ENCODE data around the gene SNORC. TPM values are rescaled to one million over a fixed set of nuclear protein-coding genes. Genes with fewer than 3 reads are reported as not detected.

The SNORC gene
- total RNA-seq, 1 donor from 2014 or later: 3.1 TPM

DNA sequence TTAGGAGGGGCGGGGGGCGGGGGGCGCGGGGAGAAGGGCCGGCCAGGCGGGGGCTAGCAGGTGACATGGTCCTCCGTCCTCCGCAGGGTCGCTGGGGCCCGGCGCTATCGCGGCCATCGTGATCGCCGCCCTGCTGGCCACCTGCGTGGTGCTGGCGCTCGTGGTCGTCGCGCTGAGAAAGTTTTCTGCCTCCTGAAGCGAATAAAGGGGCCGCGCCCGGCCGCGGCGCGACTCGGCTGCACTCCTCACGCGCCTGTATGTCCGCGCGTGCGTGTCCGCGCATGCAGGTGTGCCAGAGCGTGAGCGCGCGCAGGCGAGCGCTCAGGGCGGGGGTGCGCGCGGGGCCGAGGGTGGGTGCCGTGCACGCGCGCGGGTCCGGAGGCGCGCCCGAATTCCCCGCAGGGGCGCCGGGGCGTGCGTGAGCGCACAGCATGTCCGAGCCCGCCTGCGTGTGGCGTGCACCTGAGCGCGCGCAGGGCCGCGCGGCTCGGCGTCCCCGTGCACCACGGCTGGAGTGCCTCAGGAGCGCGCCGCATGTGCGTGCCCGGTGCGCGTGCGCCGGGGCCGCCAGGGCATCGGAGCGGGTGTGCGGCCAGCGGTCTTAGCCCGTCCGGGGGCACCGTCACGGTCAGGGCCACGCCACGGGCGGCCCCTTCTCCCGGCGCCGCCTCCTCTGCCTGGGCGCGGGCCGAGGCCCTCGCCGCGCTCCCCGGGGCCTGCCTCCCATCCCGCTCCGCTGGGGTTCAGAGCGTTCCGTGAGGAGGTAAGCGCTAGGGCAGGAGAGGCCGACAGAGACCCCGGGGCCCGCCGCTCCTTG is 6.3 kb downstream of the SNORC start:
- Mint-ChIP-seq H3K4me3 (ENCODE audit: unreplicated experiment) (no peak overlapping the region), H3K27me3 (ENCODE audit: low read depth, unreplicated experiment) (peaks cover 15% of the 10 kb centered on the region), H3K36me3 (ENCODE audit: low read depth, unreplicated experiment) (peaks cover 6% of the 10 kb centered on the region), H3K9me3 (ENCODE audit: unreplicated experiment) (no peaks in the 10 kb centered on the region), H3K4me1 (ENCODE audit: low read depth, unreplicated experiment) (no peaks in the 10 kb centered on the region), H3K27ac (ENCODE audit: unreplicated experiment) (no peak overlapping the region)
- peak overlapping the region; percentile 26 for H2AFZ ChIP-seq (ENCODE audit: low read depth, low read length)
- no peak for DNase-seq (ENCODE audit: low read depth)
- FAIRE-seq: no peak
- H4K20me1 ChIP-seq (ENCODE audit: insufficient read depth, low read length): no peaks in the 10 kb centered on the region
- no peak overlapping the region for H3K27ac ChIP-seq (ENCODE audit: low read depth, low read length)
- no peaks in the 10 kb centered on the region for H3K79me2 ChIP-seq (ENCODE audit: insufficient read depth, low read length)
- H3K4me2 ChIP-seq (ENCODE audit: low read length): peak overlapping the region; percentile 85
- H3K4me1 ChIP-seq (ENCODE audit: insufficient read depth, low read length): no peaks in the 10 kb centered on the region
- H3K4me3 ChIP-seq (ENCODE audit: insufficient read depth, low read depth, low read length): peak overlapping the region; percentile 57
- TF ChIP-seq, protein P1, sequence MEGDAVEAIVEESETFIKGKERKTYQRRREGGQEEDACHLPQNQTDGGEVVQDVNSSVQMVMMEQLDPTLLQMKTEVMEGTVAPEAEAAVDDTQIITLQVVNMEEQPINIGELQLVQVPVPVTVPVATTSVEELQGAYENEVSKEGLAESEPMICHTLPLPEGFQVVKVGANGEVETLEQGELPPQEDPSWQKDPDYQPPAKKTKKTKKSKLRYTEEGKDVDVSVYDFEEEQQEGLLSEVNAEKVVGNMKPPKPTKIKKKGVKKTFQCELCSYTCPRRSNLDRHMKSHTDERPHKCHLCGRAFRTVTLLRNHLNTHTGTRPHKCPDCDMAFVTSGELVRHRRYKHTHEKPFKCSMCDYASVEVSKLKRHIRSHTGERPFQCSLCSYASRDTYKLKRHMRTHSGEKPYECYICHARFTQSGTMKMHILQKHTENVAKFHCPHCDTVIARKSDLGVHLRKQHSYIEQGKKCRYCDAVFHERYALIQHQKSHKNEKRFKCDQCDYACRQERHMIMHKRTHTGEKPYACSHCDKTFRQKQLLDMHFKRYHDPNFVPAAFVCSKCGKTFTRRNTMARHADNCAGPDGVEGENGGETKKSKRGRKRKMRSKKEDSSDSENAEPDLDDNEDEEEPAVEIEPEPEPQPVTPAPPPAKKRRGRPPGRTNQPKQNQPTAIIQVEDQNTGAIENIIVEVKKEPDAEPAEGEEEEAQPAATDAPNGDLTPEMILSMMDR (IDR thresholded peaks at IDR 0.05; ENCODE audit: insufficient read depth, low read depth, low read length): no peak
- peak; percentile 63 for TF ChIP-seq EZH2 (IDR thresholded peaks at IDR 0.05; ENCODE audit: insufficient read depth, low read length)
- H3K9ac ChIP-seq (ENCODE audit: low read length): peak overlapping the region; percentile 27
- H3K36me3 ChIP-seq (ENCODE audit: insufficient read depth, low read length): no peaks in the 10 kb centered on the region
- H3K9me3 ChIP-seq (ENCODE audit: insufficient read depth, low read depth, low read length): no peaks in the 10 kb centered on the region
- no peaks in the 10 kb centered on the region for H3K27me3 ChIP-seq (ENCODE audit: insufficient read depth, low read length)

DNA sequence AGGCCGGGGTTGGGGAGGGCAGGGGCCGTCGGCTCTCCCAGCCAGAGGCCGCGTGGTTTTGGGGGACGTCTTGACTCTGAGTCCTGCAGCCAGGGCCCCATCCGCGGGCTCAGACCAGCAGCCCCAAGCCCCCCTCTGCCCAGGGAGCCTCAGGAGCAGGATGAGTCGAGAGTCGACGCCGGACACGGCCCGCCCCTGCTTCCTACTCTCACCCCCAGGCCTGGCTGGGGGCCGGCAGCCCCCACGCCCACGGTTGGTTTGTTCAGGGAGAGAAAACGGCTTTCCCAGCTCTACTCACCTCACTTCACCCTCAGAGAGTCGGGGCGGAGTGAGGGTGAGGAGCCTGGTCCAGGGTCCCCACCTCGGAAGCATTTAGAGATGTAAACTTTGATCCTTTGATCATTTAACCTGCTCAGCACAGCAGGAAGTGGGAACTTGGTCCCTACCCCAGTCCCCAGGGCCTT is 6.9 kb downstream of the SNORC start:
- Mint-ChIP-seq H3K4me3 (ENCODE audit: unreplicated experiment) (no peak overlapping the region), H3K4me1 (ENCODE audit: low read depth, unreplicated experiment) (no peaks in the 10 kb centered on the region), H3K27ac (ENCODE audit: unreplicated experiment) (no peak overlapping the region), H3K9me3 (ENCODE audit: unreplicated experiment) (no peaks in the 10 kb centered on the region), H3K36me3 (ENCODE audit: low read depth, unreplicated experiment) (peaks cover 6% of the 10 kb centered on the region), H3K27me3 (ENCODE audit: low read depth, unreplicated experiment) (peaks cover 15% of the 10 kb centered on the region)
- no peak for DNase-seq (ENCODE audit: low read depth)
- Histone ChIP-seq H3K36me3 (ENCODE audit: insufficient read depth, low read length) (no peaks in the 10 kb centered on the region), H3K79me2 (ENCODE audit: insufficient read depth, low read length) (no peaks in the 10 kb centered on the region), H3K4me2 (ENCODE audit: low read length) (peak overlapping the region; percentile 85), H3K4me1 (ENCODE audit: insufficient read depth, low read length) (no peaks in the 10 kb centered on the region), H3K9me3 (ENCODE audit: insufficient read depth, low read depth, low read length) (no peaks in the 10 kb centered on the region), H3K27me3 (ENCODE audit: insufficient read depth, low read length) (no peaks in the 10 kb centered on the region), H4K20me1 (ENCODE audit: insufficient read depth, low read length) (no peaks in the 10 kb centered on the region), H2AFZ (ENCODE audit: low read depth, low read length) (no peak overlapping the region), H3K4me3 (ENCODE audit: insufficient read depth, low read depth, low read length) (no peak overlapping the region), H3K9ac (ENCODE audit: low read length) (no peak overlapping the region), H3K27ac (ENCODE audit: low read depth, low read length) (no peak overlapping the region)
- no peak for TF ChIP-seq EZH2 (IDR thresholded peaks at IDR 0.05; ENCODE audit: insufficient read depth, low read length)
- no peak for FAIRE-seq

DNA sequence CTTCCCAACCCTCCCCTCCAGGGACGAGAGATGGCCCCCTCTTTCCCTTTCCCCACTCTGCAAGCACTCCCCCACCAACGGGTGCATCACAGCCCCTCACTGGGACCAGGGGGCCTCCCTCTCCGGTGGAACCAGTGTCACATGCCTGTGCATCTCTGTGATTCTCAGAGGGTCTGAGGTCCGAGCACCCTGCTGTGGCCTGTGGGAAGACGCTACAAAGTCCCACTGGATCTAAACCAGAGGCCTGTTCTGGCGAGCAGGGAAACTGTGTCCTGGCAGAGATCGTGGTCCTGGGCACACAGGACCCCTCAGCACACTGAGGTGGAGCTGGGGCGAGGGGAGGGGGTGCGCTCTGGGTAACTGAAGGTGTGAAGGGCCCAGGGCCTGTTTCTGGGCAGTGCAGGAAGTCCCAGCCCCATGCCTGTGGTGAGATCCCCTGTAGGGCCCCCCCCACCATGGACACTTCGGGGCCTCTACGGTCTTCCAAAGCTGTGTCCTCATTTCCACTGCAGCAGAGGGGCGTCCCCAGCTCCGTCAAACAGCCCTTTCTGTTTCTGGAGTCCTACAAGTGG is 8.0 kb downstream of the SNORC start:
- Histone ChIP-seq H3K9me3 (ENCODE audit: insufficient read depth, low read depth, low read length) (no peaks in the 10 kb centered on the region), H3K27ac (ENCODE audit: low read depth, low read length) (no peak overlapping the region), H2AFZ (ENCODE audit: low read depth, low read length) (no peak overlapping the region), H3K9ac (ENCODE audit: low read length) (no peak overlapping the region), H3K4me1 (ENCODE audit: insufficient read depth, low read length) (no peaks in the 10 kb centered on the region), H4K20me1 (ENCODE audit: insufficient read depth, low read length) (no peaks in the 10 kb centered on the region), H3K79me2 (ENCODE audit: insufficient read depth, low read length) (no peaks in the 10 kb centered on the region), H3K36me3 (ENCODE audit: insufficient read depth, low read length) (no peaks in the 10 kb centered on the region), H3K4me3 (ENCODE audit: insufficient read depth, low read depth, low read length) (no peak overlapping the region), H3K27me3 (ENCODE audit: insufficient read depth, low read length) (no peaks in the 10 kb centered on the region), H3K4me2 (ENCODE audit: low read length) (no peak overlapping the region)
- Mint-ChIP-seq H3K9me3 (ENCODE audit: unreplicated experiment) (no peaks in the 10 kb centered on the region), H3K36me3 (ENCODE audit: low read depth, unreplicated experiment) (peaks cover 6% of the 10 kb centered on the region), H3K27me3 (ENCODE audit: low read depth, unreplicated experiment) (peaks cover 18% of the 10 kb centered on the region), H3K4me3 (ENCODE audit: unreplicated experiment) (no peak overlapping the region), H3K4me1 (ENCODE audit: low read depth, unreplicated experiment) (no peaks in the 10 kb centered on the region), H3K27ac (ENCODE audit: unreplicated experiment) (no peak overlapping the region)
- FAIRE-seq (no peak), DNase-seq (ENCODE audit: low read depth) (no peak)
- TF ChIP-seq, protein P1 (IDR thresholded peaks at IDR 0.05; ENCODE audit: insufficient read depth, low read depth, low read length): no peak
- TF ChIP-seq EZH2 (IDR thresholded peaks at IDR 0.05; ENCODE audit: insufficient read depth, low read length): no peak
